ENCODE results near the gene OR13J1. TPM values are rescaled to one million over a fixed set of nuclear protein-coding genes. Genes with fewer than 3 reads are reported as not detected.

Gene OR13J1
- total RNA-seq, 1 donor from 2014 or later = not detected

GRCh38 chr9:35882263-35882848 is 12.2 kb upstream of the OR13J1 start:
- DNase-seq = peak; percentile 91
- Mint-ChIP-seq H3K27ac (ENCODE audit: unreplicated experiment) (peak overlapping the region; percentile 10), H3K4me3 (ENCODE audit: unreplicated experiment) (peak overlapping the region; percentile 51), H3K9me3 (ENCODE audit: unreplicated experiment) (no peaks in the 10 kb centered on the region), H3K27me3 (ENCODE audit: unreplicated experiment) (no peaks in the 10 kb centered on the region), H3K36me3 (ENCODE audit: unreplicated experiment) (peaks cover 7% of the 10 kb centered on the region), H3K4me1 (ENCODE audit: low read depth, unreplicated experiment) (peaks cover 4% of the 10 kb centered on the region)
- peak; percentile 93 for TF ChIP-seq CTCF (IDR thresholded peaks at IDR 0.05; ENCODE audit: partially characterized antibody, unreplicated experiment)

DNA sequence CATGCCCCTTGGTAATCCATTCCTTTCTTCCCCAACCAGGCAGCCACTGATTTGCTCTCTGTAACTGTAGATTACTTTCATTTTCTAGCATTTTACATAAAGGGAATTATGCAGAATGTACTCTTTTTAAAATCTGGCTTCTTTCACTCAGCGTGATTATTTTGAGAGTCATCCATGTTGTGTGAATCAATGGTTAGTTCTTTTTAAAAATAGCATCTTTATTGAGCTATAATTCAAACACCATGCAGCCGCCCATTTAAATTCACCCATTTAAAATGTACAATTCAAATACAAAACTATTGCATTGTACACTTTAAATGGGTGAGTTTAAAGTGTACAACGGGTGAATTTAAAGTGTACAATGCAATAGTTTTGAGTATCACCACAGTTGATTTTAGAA is 2.3 kb upstream of the OR13J1 start:
- no peaks in the 10 kb centered on the region for H3K27me3 Mint-ChIP-seq (ENCODE audit: unreplicated experiment)
- DNase-seq = no peak
- TF ChIP-seq CTCF (IDR thresholded peaks at IDR 0.05; ENCODE audit: partially characterized antibody, unreplicated experiment) = no peak
- peaks cover 17% of the 10 kb centered on the region for H3K36me3 Mint-ChIP-seq (ENCODE audit: unreplicated experiment)
- H3K27ac Mint-ChIP-seq (ENCODE audit: unreplicated experiment) = no peak overlapping the region
- peaks cover 4% of the 10 kb centered on the region for H3K9me3 Mint-ChIP-seq (ENCODE audit: unreplicated experiment)
- no peak overlapping the region for H3K4me3 Mint-ChIP-seq (ENCODE audit: unreplicated experiment)
- H3K4me1 Mint-ChIP-seq (ENCODE audit: low read depth, unreplicated experiment) = no peaks in the 10 kb centered on the region

DNA sequence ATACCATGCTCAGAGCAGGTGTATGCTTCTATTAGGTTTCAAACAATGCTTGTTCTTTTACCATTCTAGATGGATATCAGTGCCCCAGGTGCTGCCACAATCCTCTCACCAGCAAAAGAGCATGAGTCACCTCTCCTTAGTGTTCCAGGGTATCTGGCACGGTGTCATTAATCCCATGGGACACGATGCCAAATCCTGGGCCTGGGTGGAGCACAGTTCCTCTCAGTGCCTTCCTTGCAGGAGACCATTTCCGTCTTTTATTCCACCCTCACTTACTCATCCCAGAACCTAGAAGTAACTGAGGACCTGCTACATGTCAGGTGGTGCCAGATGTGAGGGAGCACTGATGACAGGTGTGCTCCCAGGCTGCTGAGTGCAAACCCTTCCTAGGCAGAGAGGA is 1.3 kb upstream of the OR13J1 start:
- no peak for TF ChIP-seq CTCF (IDR thresholded peaks at IDR 0.05; ENCODE audit: partially characterized antibody, unreplicated experiment)
- no peaks in the 10 kb centered on the region for H3K27me3 Mint-ChIP-seq (ENCODE audit: unreplicated experiment)
- peaks cover 4% of the 10 kb centered on the region for H3K9me3 Mint-ChIP-seq (ENCODE audit: unreplicated experiment)
- peaks cover 7% of the 10 kb centered on the region for H3K36me3 Mint-ChIP-seq (ENCODE audit: unreplicated experiment)
- H3K27ac Mint-ChIP-seq (ENCODE audit: unreplicated experiment) = no peak overlapping the region
- DNase-seq = no peak
- no peaks in the 10 kb centered on the region for H3K4me1 Mint-ChIP-seq (ENCODE audit: low read depth, unreplicated experiment)
- H3K4me3 Mint-ChIP-seq (ENCODE audit: unreplicated experiment) = no peak overlapping the region

DNA sequence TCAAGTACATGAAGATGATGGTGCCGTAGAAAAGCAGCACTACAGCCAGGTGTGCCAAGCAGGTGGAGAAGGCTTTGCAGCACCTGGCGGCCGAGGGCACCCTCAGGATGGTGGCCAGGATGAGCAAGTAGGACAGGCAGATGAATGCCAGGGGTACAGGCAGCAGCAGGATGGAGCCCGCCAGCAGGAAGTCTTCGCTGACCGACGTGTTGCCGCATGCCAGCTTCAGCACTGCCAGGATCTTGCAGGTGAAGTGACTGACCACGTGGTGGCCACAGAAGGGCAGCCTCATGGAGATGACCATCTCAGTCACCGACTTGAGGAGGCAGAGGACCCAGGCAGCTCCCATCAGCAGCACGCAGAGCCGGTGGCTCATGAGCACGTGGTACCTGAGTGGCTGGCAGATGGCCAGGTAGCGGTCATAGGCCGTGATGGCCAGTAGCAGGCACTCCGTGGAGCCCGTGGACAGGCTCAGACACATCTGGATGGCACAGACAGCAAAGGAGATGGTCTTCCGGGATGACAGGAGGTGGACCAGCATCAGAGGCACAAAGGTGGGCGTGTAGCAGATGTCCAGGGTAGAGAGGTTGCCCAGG is 482 bp downstream of the OR13J1 start:
- H3K4me3 Mint-ChIP-seq (ENCODE audit: unreplicated experiment) = no peak overlapping the region
- H3K27ac Mint-ChIP-seq (ENCODE audit: unreplicated experiment) = no peak overlapping the region
- no peak for DNase-seq
- H3K9me3 Mint-ChIP-seq (ENCODE audit: unreplicated experiment) = peaks cover 2% of the 10 kb centered on the region
- no peaks in the 10 kb centered on the region for H3K27me3 Mint-ChIP-seq (ENCODE audit: unreplicated experiment)
- H3K36me3 Mint-ChIP-seq (ENCODE audit: unreplicated experiment) = no peaks in the 10 kb centered on the region
- TF ChIP-seq CTCF (IDR thresholded peaks at IDR 0.05; ENCODE audit: partially characterized antibody, unreplicated experiment) = no peak
- no peaks in the 10 kb centered on the region for H3K4me1 Mint-ChIP-seq (ENCODE audit: low read depth, unreplicated experiment)

DNA sequence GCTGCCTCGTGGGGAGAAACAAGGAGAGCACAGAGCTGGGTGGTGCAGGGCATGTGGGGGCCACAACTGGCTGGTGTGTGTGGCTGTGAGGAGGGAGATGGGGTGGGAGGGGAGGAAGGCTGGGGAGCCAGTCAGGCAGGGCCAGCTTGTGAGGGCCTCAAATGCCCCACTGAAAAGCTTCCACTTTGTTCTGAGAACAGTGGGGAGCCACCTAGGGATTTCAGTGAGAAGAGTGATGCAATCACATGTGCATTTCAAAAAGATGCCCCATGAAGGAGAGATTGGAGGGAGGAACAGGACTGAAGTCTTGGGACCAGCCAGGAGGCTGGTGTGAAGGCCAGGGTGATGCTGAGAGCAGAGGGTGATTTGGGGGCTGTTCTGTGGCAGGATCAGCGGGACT is 1.3 kb downstream of the OR13J1 start:
- no peak for DNase-seq
- Mint-ChIP-seq H3K27ac (ENCODE audit: unreplicated experiment) (no peak overlapping the region), H3K4me3 (ENCODE audit: unreplicated experiment) (no peak overlapping the region), H3K27me3 (ENCODE audit: unreplicated experiment) (no peaks in the 10 kb centered on the region), H3K9me3 (ENCODE audit: unreplicated experiment) (peaks cover 2% of the 10 kb centered on the region), H3K36me3 (ENCODE audit: unreplicated experiment) (no peaks in the 10 kb centered on the region), H3K4me1 (ENCODE audit: low read depth, unreplicated experiment) (no peaks in the 10 kb centered on the region)
- no peak for TF ChIP-seq CTCF (IDR thresholded peaks at IDR 0.05; ENCODE audit: partially characterized antibody, unreplicated experiment)
